Measurements from ENCODE around the gene LKAAEAR1. TPM values are rescaled to one million over a fixed set of nuclear protein-coding genes. Genes with fewer than 3 reads are reported as not detected.

The LKAAEAR1 gene
- total and polyA plus RNA-seq, 8 donors, result 0.22 to 0.24 TPM; not detected in 6

- DNase-seq, result no peak
- intact Hi-C loops (cut with DNase I), result no loop called here
Measured at GRCh38 chr20:64049060-64049877, 34.9 kb downstream of the LKAAEAR1 start, which contains the start of gene SOX18. SOX18 (minus strand) TSS chr20:64049639; CDS start chr20:64049516, 123 bp downstream.

GRCh38 chr20:64048402-64049044, 35.7 kb downstream of the LKAAEAR1 start:
- Histone ChIP-seq H3K4me3 (peak overlapping the region in 2 of 4 donors; percentile 11 to 20), H3K27ac (no peak overlapping the region), H3K27me3 (peaks cover 0 to 7% (median 3%) of the 10 kb centered on the region in 4 donors), H3K9me3 (no peaks in the 10 kb centered on the region), H3K4me1 (no peaks in the 10 kb centered on the region), H3K36me3 (no peaks in the 10 kb centered on the region)
- FAIRE-seq (no peak), ATAC-seq (peak in 1 of 4 donors; percentile 16), DNase-seq (no peak)
- no peak for TF ChIP-seq CTCF (IDR thresholded peaks at IDR 0.05)
- 4% methylated on average over 51 to 101 of the region's 101 CpGs for WGBS, 2 donors
- intact Hi-C loops (cut with DNase I), result no loop called here

More at GRCh38 chr20:64049060-64049877, 34.9 kb downstream of the LKAAEAR1 start, which contains the start of gene SOX18:
- no peaks in the 10 kb centered on the region for H3K9me3 ChIP-seq
- H3K36me3 ChIP-seq, result no peaks in the 10 kb centered on the region
- H3K27me3 ChIP-seq, result peaks cover 0 to 7% (median 3%) of the 10 kb centered on the region in 4 donors
- no peak for TF ChIP-seq CTCF (IDR thresholded peaks at IDR 0.05)
- FAIRE-seq, result no peak
- WGBS, 2 donors, result 2 to 3% methylated on average over 33 to 104 of the region's 111 CpGs
- no peaks in the 10 kb centered on the region for H3K4me1 ChIP-seq
- ATAC-seq, result peak in 1 of 4 donors; percentile 29
- H3K4me3 ChIP-seq, result peak within 1 kb of the TSS in 2 of 4 donors; percentile 11 to 20
- H3K27ac ChIP-seq, result peak within 1 kb of the TSS in 1 of 4 donors; percentile 37

- no peak for DNase-seq
Measured at GRCh38 chr20:64047968-64048401, 36.2 kb downstream of the LKAAEAR1 start.

GRCh38 chr20:64047046-64047389, 37.2 kb downstream of the LKAAEAR1 start:
- Histone ChIP-seq H3K27me3 (peaks cover 0 to 7% (median 3%) of the 10 kb centered on the region in 4 donors), H3K36me3 (no peaks in the 10 kb centered on the region), H3K4me1 (no peaks in the 10 kb centered on the region), H3K27ac (no peak overlapping the region), H3K9me3 (no peaks in the 10 kb centered on the region), H3K4me3 (no peak overlapping the region)
- intact Hi-C loops (cut with DNase I), result no loop called here
- 62 to 70% methylated on average over 8 of the region's 8 CpGs for WGBS, 2 donors
- TF ChIP-seq CTCF (IDR thresholded peaks at IDR 0.05), result no peak
- DNase-seq, result no peak
- no peak for ATAC-seq
- FAIRE-seq, result no peak

More at GRCh38 chr20:64047968-64048401, 36.2 kb downstream of the LKAAEAR1 start:
- Histone ChIP-seq H3K36me3 (no peaks in the 10 kb centered on the region), H3K9me3 (no peaks in the 10 kb centered on the region), H3K27ac (no peak overlapping the region), H3K27me3 (peaks cover 0 to 7% (median 3%) of the 10 kb centered on the region in 4 donors), H3K4me3 (peak overlapping the region in 2 of 4 donors; percentile 11 to 20), H3K4me1 (no peaks in the 10 kb centered on the region)
- 5 to 10% methylated on average over 40 to 49 of the region's 49 CpGs for WGBS, 2 donors
- ATAC-seq (peak in 2 of 4 donors; percentile 17 to 19), FAIRE-seq (no peak)
- intact Hi-C loops (cut with DNase I), result no loop called here
- no peak for TF ChIP-seq CTCF (IDR thresholded peaks at IDR 0.05)
